Measurements from ENCODE around the gene OR8I2. TPM values are rescaled to one million over a fixed set of nuclear protein-coding genes. Genes with fewer than 3 reads are reported as not detected.

Gene OR8I2
- polyA plus RNA-seq, 6 donors from 2014 or later = not detected

Other genes starting within 250 kb of the OR8I2 start
- not detected for gene TRIM51, start 210.0 kb upstream of the OR8I2 start, polyA plus RNA-seq (ENCODE audit: low read depth in 6 of 6)
- gene OR5W2, start 178.7 kb upstream of the OR8I2 start, polyA plus RNA-seq (ENCODE audit: low read depth in 6 of 6) = not detected
- not detected for gene OR5I1, start 156.9 kb upstream of the OR8I2 start, polyA plus RNA-seq (ENCODE audit: low read depth in 6 of 6)
- not detected for gene OR10AG1, start 123.4 kb upstream of the OR8I2 start, polyA plus RNA-seq (ENCODE audit: low read depth in 6 of 6)
- gene OR5F1, start 98.7 kb upstream of the OR8I2 start, polyA plus RNA-seq (ENCODE audit: low read depth in 6 of 6) = not detected
- gene OR5AS1, start 65.7 kb upstream of the OR8I2 start, polyA plus RNA-seq (ENCODE audit: low read depth in 6 of 6) = not detected
- gene OR8H2, start 10.4 kb downstream of the OR8I2 start, polyA plus RNA-seq (ENCODE audit: low read depth in 6 of 6) = not detected
- gene OR8H3, start 29.1 kb downstream of the OR8I2 start, polyA plus RNA-seq (ENCODE audit: low read depth in 6 of 6) = not detected
- not detected for gene OR8J3, start 46.9 kb downstream of the OR8I2 start, polyA plus RNA-seq (ENCODE audit: low read depth in 6 of 6)
- gene OR8K5, start 67.0 kb downstream of the OR8I2 start, polyA plus RNA-seq (ENCODE audit: low read depth in 6 of 6) = not detected
- not detected for gene OR5J2, start 83.3 kb downstream of the OR8I2 start, polyA plus RNA-seq (ENCODE audit: low read depth in 6 of 6)
- gene OR5T2, start 140.9 kb downstream of the OR8I2 start, polyA plus RNA-seq (ENCODE audit: low read depth in 6 of 6) = not detected
- gene OR5T3, start 158.9 kb downstream of the OR8I2 start, polyA plus RNA-seq (ENCODE audit: low read depth in 6 of 6) = not detected
- not detected for gene OR5T1, start 180.8 kb downstream of the OR8I2 start, polyA plus RNA-seq (ENCODE audit: low read depth in 6 of 6)
- not detected for gene OR8H1, start 198.9 kb downstream of the OR8I2 start, polyA plus RNA-seq (ENCODE audit: low read depth in 6 of 6)
- gene OR8K3, start 221.8 kb downstream of the OR8I2 start, polyA plus RNA-seq (ENCODE audit: low read depth in 6 of 6) = not detected